Measurements from ENCODE around the gene AURKA.
"Not testable (repeated sequence)": the region's sequence is repeated elsewhere in the genome, so short reads cannot be mapped to it uniquely, and the experiment has no call there.

DNA sequence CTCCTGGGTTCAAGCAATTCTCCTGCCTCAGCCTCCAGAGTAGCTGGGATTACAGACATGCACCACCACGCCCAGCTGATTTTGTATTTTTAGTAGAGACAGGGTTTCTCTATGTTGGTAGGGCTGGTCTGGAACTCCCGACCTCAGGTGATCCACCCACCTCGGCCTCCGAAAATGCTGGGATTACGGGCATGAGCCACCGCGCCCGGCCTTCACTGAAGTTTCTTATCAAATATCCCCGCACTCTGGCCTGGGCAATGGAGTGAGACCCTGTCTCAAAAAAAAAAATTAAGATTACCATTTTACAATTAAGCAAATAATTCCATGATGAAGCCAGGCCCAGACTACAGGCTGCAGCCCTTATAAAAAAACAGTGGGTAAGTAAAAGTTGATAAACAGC lies 1.6 kb downstream of the AURKA start:
- TF ChIP-seq, protein P1, sequence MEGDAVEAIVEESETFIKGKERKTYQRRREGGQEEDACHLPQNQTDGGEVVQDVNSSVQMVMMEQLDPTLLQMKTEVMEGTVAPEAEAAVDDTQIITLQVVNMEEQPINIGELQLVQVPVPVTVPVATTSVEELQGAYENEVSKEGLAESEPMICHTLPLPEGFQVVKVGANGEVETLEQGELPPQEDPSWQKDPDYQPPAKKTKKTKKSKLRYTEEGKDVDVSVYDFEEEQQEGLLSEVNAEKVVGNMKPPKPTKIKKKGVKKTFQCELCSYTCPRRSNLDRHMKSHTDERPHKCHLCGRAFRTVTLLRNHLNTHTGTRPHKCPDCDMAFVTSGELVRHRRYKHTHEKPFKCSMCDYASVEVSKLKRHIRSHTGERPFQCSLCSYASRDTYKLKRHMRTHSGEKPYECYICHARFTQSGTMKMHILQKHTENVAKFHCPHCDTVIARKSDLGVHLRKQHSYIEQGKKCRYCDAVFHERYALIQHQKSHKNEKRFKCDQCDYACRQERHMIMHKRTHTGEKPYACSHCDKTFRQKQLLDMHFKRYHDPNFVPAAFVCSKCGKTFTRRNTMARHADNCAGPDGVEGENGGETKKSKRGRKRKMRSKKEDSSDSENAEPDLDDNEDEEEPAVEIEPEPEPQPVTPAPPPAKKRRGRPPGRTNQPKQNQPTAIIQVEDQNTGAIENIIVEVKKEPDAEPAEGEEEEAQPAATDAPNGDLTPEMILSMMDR (IDR thresholded peaks at IDR 0.05): not testable (repeated sequence)
- not testable (repeated sequence) for TF ChIP-seq POLR2A (IDR thresholded peaks at IDR 0.05)

Measured in adrenal gland (tissue), 5 donors.